Small intestine (tissue), 7 donors: ENCODE results near the gene ZMYND11. TPM values are rescaled to one million over a fixed set of nuclear protein-coding genes. Genes with fewer than 3 reads are reported as not detected.

Source experiments
- DNase-seq, 2 donors: peaks; one replicate each; pipeline versions ENCODE4 v3.0.0 to v3.0.0-alpha.2; 2013
- FAIRE-seq: peaks from 2 replicates; lab custom pipeline; 2012; peaks lifted over from hg19 to GRCh38; lab: Jason Lieb, UNC
- H3K27ac ChIP-seq, 3 donors: one replicate each; pipeline ENCODE4 v1.5.1; 2013; ENCODE audit warnings: low read length in 2 of 3, mild to moderate bottlenecking in 2 of 3, control low read depth in 1 of 3, inconsistent platforms in 1 of 3, low read depth in 1 of 3, moderate library complexity in 1 of 3
- H3K27me3 ChIP-seq, 3 donors: one replicate each; pipeline ENCODE4 v1.6.1; 2013; ENCODE audit warnings: low read length in 3 of 3, inconsistent platforms in 1 of 3; ENCODE audit not compliant: control insufficient read depth in 3 of 3, insufficient read depth in 3 of 3
- H3K36me3 ChIP-seq, 3 donors: one replicate each; pipeline ENCODE4 v1.6.1; 2013; ENCODE audit warnings: low read length in 3 of 3, inconsistent platforms in 1 of 3, low read depth in 1 of 3, mild to moderate bottlenecking in 1 of 3, moderate library complexity in 1 of 3; ENCODE audit not compliant: control insufficient read depth in 3 of 3, insufficient read depth in 2 of 3
- H3K4me1 ChIP-seq, 3 donors: one replicate each; pipeline ENCODE4 v1.6.1; 2013; ENCODE audit warnings: low read length in 2 of 3, inconsistent platforms in 1 of 3, low read depth in 1 of 3, mild to moderate bottlenecking in 1 of 3, moderate library complexity in 1 of 3; ENCODE audit not compliant: control insufficient read depth in 3 of 3, insufficient read depth in 2 of 3
- H3K4me3 ChIP-seq, 3 donors: one replicate each; pipeline ENCODE4 v1.5.1; 2013; ENCODE audit warnings: low read length in 3 of 3, control low read depth in 1 of 3, inconsistent platforms in 1 of 3, low read depth in 1 of 3, mild to moderate bottlenecking in 1 of 3, moderate library complexity in 1 of 3
- H3K9me3 ChIP-seq, 2 donors: one replicate each; pipeline ENCODE4 v1.6.1; 2013; ENCODE audit warnings: low read depth in 1 of 2, low read length in 1 of 2; ENCODE audit not compliant: control insufficient read depth in 2 of 2, insufficient read depth in 1 of 2
- WGBS, 3 donors: extraction: QIAGEN DNeasy Blood & Tissue Kit; methylation state at CpG; one replicate each; pipeline ENCODE4 v1.1.7; 2013; 5-methylcytosine and 5-hydroxymethylcytosine counted together
- polyA plus RNA-seq, 4 donors: library from polyadenylated mRNA; stranded (reverse) in 3 of 4; unstranded in 1 of 4; fragments of 200-250 nt in 3 of 4; fragments of 120-200 nt in 1 of 4; gene quantifications; one replicate each; pipeline versions ENCODE4 v1.2.1 to v1.2.3, GENCODE V29; 2013
- donor health status: healthy with polysubstance abuse.
- donor health status: control.
- donor health status: control.
- donor health status: Bipolar disorder and iron deficiency.
- donor health status: healthy.

The ZMYND11 gene
- polyA plus RNA-seq, 4 donors = 21.7 to 57.6 (median 27.0) TPM

- Histone ChIP-seq H3K36me3 (no peaks in the 10 kb centered on the region), H3K4me1 (peaks cover 0 to 5% (median 2%) of the 10 kb centered on the region in 3 donors), H3K27me3 (no peaks in the 10 kb centered on the region), H3K9me3 (no peaks in the 10 kb centered on the region), H3K4me3 (peak overlapping the region; percentile 81 to 90 (median 87)), H3K27ac (peak overlapping the region; percentile 89 to 98 (median 98))
- FAIRE-seq (no peak), DNase-seq (no peak)
- WGBS, 3 donors = 6 to 9% (median 8%) methylated on average over 10 of the region's 10 CpGs
These were observed 1.2 kb downstream of the ZMYND11 start for GRCh38 chr10:136465-136762.

GRCh38 chr10:137031-137430 is 1.8 kb downstream of the ZMYND11 start:
- no peak for FAIRE-seq
- no peak overlapping the region for H3K27ac ChIP-seq
- no peak overlapping the region for H3K4me3 ChIP-seq
- DNase-seq = peak; percentile 9 to 28
- no peaks in the 10 kb centered on the region for H3K36me3 ChIP-seq
- no peaks in the 10 kb centered on the region for H3K27me3 ChIP-seq
- H3K9me3 ChIP-seq = no peaks in the 10 kb centered on the region
- 76 to 90% (median 83%) methylated on average over 1 of the region's 1 CpG for WGBS, 3 donors
- peaks cover 0 to 7% (median 2%) of the 10 kb centered on the region in 3 donors for H3K4me1 ChIP-seq

GRCh38 chr10:137606-138005 is 2.4 kb downstream of the ZMYND11 start:
- Histone ChIP-seq H3K9me3 (no peaks in the 10 kb centered on the region), H3K27ac (no peak overlapping the region), H3K36me3 (no peaks in the 10 kb centered on the region), H3K27me3 (no peaks in the 10 kb centered on the region), H3K4me1 (peaks cover 0 to 9% (median 2%) of the 10 kb centered on the region in 3 donors), H3K4me3 (no peak overlapping the region)
- DNase-seq (no peak), FAIRE-seq (no peak)

DNA sequence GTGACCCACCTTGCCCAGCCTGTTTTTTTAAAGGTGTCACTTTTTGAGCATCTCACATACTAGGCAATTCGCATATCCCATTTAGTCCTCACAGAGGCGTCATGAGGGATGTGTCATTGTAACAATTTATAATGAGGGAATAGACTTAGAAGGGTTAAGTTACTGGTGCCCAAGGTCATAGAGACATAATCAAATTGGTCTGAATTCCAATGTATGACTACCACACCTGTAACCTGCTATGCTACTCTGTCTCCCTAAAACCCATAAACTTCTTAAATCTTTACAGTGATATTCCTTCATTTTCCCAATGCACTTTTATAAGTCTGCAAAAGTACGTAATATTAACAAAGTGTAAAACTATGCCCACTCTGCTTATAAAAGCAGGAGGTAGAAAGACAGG is 7.1 kb downstream of the ZMYND11 start:
- no peaks in the 10 kb centered on the region for H3K36me3 ChIP-seq
- FAIRE-seq = no peak
- H3K27ac ChIP-seq = no peak overlapping the region
- H3K4me3 ChIP-seq = no peak overlapping the region
- DNase-seq = peak in 1 of 2 donors; percentile 17
- WGBS, 3 donors = 72 to 86% (median 84%) methylated on average over 3 of the region's 3 CpGs
- H3K27me3 ChIP-seq = no peaks in the 10 kb centered on the region
- peaks cover 0 to 4% (median 0%) of the 10 kb centered on the region in 3 donors for H3K4me1 ChIP-seq
- no peaks in the 10 kb centered on the region for H3K9me3 ChIP-seq

- Histone ChIP-seq H3K4me1 (no peaks in the 10 kb centered on the region), H3K27ac (no peak overlapping the region), H3K4me3 (no peak overlapping the region), H3K36me3 (peaks cover 0 to 3% (median 0%) of the 10 kb centered on the region in 3 donors), H3K9me3 (peaks cover 0 to 8% of the 10 kb centered on the region in 2 donors), H3K27me3 (no peaks in the 10 kb centered on the region)
- 89 to 93% (median 90%) methylated on average over 4 of the region's 4 CpGs for WGBS, 3 donors
- DNase-seq (no peak), FAIRE-seq (no peak)
These were observed 17.7 kb downstream of the ZMYND11 start for GRCh38 chr10:152915-153314.

GRCh38 chr10:154348-154747 is 19.1 kb downstream of the ZMYND11 start:
- no peak for FAIRE-seq
- peaks cover 0 to 7% of the 10 kb centered on the region in 2 donors for H3K9me3 ChIP-seq
- H3K27me3 ChIP-seq = no peaks in the 10 kb centered on the region
- no peak for DNase-seq
- no peaks in the 10 kb centered on the region for H3K4me1 ChIP-seq
- no peak overlapping the region for H3K27ac ChIP-seq
- 88 to 95% (median 88%) methylated on average over 5 of the region's 5 CpGs for WGBS, 3 donors
- H3K36me3 ChIP-seq = peaks cover 0 to 3% (median 0%) of the 10 kb centered on the region in 3 donors
- no peak overlapping the region for H3K4me3 ChIP-seq

DNA sequence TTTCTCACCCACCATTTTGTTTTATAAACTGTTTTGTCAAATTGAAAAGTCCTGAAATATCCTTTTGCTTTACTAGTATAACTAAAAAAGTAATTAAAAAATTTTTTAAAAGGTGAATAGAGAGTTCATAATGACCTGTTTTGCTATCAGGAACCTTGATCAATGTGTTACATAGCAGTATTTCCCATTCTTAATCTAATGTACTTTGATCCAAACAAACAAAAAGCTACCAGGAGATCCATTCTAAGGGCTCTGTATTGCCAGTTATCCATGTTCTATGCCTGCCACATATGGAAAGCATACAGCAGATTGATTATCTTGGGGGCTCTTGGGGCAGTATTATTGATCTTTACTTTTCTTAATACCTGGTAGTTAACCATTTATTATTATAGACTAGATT is 32.1 kb downstream of the ZMYND11 start:
- DNase-seq (peak in 1 of 2 donors; percentile 18), FAIRE-seq (peak; percentile 39)
- Histone ChIP-seq H3K27ac (no peak overlapping the region), H3K4me1 (no peaks in the 10 kb centered on the region), H3K4me3 (no peak overlapping the region), H3K27me3 (no peaks in the 10 kb centered on the region), H3K36me3 (no peaks in the 10 kb centered on the region), H3K9me3 (peaks cover 0 to 13% of the 10 kb centered on the region in 2 donors)

GRCh38 chr10:173741-174140 is 38.5 kb downstream of the ZMYND11 start:
- WGBS, 3 donors = 83 to 100% (median 97%) methylated on average over 4 of the region's 4 CpGs
- Histone ChIP-seq H3K4me3 (no peak overlapping the region), H3K9me3 (peaks cover 0 to 4% of the 10 kb centered on the region in 2 donors), H3K4me1 (no peaks in the 10 kb centered on the region), H3K36me3 (no peaks in the 10 kb centered on the region), H3K27me3 (no peaks in the 10 kb centered on the region), H3K27ac (no peak overlapping the region)
- FAIRE-seq (no peak), DNase-seq (no peak)

GRCh38 chr10:176677-177076 is 41.4 kb downstream of the ZMYND11 start:
- Histone ChIP-seq H3K27ac (no peak overlapping the region), H3K27me3 (no peaks in the 10 kb centered on the region), H3K9me3 (no peaks in the 10 kb centered on the region), H3K4me3 (no peak overlapping the region), H3K36me3 (peaks cover 0 to 8% (median 4%) of the 10 kb centered on the region in 3 donors), H3K4me1 (peaks cover 0 to 2% (median 0%) of the 10 kb centered on the region in 3 donors)
- FAIRE-seq = no peak
- no peak for DNase-seq
